ENCODE data around the gene OTX1. TPM values are rescaled to one million over a fixed set of nuclear protein-coding genes. Genes with fewer than 3 reads are reported as not detected.

The OTX1 gene
- total RNA-seq, 1 donor: not detected

DNA sequence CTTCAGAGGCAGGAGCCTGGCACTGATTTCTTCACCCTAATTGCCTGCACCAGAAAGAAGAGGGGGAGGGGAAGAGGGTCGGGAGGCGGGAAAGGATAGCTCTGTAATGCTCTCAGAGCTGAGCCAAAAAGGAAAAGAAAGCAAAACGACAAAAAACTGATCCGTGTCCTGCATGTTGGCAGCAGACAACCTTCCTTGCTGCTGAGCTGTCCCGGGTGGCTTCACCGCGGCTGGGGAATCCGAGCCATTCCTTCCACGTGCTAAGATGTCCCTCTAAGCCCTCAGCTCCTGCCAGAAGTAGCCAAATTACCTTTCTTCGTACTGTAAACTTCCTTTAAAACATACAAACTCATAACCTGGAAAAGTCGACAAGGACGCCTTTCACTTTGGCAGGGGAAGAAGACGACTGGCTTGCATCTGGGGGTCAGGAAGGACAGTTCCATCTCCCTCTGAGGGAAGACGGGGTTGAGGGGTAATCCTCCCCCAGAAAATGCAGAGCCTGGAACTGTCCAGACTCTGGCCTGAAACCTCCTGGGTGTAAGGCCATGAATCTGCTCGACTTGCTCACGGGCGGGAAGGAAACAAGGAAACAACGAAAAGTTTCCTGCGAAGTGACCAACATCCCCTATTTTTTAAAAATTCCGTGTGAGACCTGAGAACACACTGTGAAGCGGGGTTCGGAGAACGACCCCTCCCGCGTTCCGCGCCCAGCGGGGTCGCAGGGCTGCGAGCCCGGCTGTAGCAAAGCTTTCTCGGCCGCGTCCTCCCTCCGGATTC lies 7.7 kb downstream of the OTX1 start:
- Histone ChIP-seq H3K27me3 (ENCODE audit: insufficient read depth, low read length) (peaks cover 99% of the 10 kb centered on the region), H3K9me3 (ENCODE audit: low read depth, low read length) (no peaks in the 10 kb centered on the region), H3K4me2 (ENCODE audit: insufficient read depth, low read length) (peak overlapping the region; percentile 38), H3K4me3 (ENCODE audit: insufficient read depth, low read length) (no peak overlapping the region), H2AFZ (ENCODE audit: low read length) (no peak overlapping the region), H3K79me2 (ENCODE audit: insufficient read depth, low read length) (no peaks in the 10 kb centered on the region), H3K36me3 (ENCODE audit: insufficient read depth, low read length) (no peaks in the 10 kb centered on the region), H4K20me1 (ENCODE audit: insufficient read depth, low read length) (no peaks in the 10 kb centered on the region), H3K4me1 (ENCODE audit: insufficient read depth, low read length) (peaks cover 5% of the 10 kb centered on the region), H3K27ac (ENCODE audit: low read depth, low read length) (no peak overlapping the region)
- TF ChIP-seq, protein P1, sequence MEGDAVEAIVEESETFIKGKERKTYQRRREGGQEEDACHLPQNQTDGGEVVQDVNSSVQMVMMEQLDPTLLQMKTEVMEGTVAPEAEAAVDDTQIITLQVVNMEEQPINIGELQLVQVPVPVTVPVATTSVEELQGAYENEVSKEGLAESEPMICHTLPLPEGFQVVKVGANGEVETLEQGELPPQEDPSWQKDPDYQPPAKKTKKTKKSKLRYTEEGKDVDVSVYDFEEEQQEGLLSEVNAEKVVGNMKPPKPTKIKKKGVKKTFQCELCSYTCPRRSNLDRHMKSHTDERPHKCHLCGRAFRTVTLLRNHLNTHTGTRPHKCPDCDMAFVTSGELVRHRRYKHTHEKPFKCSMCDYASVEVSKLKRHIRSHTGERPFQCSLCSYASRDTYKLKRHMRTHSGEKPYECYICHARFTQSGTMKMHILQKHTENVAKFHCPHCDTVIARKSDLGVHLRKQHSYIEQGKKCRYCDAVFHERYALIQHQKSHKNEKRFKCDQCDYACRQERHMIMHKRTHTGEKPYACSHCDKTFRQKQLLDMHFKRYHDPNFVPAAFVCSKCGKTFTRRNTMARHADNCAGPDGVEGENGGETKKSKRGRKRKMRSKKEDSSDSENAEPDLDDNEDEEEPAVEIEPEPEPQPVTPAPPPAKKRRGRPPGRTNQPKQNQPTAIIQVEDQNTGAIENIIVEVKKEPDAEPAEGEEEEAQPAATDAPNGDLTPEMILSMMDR (IDR thresholded peaks at IDR 0.05; ENCODE audit: extremely low read depth, low read depth, low read length): no peak
- DNase-seq (ENCODE audit: insufficient read length, low spot score, missing footprints): peak; percentile 88

DNA sequence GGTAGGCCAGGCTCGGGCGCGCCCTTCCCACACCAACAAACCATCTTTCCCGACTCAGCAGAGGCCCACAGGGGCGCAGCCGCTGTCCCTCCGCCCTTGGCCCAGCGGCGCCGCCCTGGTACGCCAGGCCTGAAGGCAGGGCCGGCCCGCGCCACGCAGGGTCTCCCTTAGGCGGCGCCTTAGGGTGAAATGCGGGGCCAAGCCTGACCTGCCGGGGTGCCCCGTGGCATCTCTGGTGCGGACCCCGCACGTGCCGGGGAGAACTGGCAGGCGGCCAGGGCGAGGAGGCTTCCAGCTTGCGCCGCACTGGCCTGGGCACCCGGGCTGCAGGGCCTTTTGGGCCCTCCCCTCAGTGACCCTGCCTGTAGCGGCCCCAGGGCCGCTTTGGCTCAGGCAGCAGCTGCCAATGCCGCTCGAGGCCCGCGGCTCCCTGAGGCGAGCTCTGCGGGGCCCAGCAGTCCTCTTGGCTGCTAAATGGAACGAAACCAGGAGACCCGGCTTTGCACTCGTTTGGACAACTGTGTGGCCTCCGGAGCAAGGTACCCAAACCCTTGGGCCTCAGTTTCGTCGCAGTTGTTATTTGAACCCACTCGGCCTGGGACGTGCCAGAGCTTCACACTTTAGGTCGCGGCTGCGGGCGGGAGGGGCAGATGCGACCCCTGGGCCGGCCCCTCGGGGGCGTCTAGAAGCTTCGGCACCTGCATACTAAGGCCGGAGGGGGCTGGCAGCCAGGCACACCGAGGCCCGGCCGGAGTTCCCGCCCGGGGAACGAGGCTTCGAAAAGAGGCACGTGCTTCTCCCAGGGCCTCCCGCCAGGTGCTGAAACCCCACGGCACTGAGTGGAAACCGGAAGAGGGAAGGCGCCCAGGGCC lies 8.5 kb downstream of the OTX1 start:
- Histone ChIP-seq H2AFZ (ENCODE audit: low read length) (no peak overlapping the region), H3K9me3 (ENCODE audit: low read depth, low read length) (no peaks in the 10 kb centered on the region), H3K36me3 (ENCODE audit: insufficient read depth, low read length) (no peaks in the 10 kb centered on the region), H3K79me2 (ENCODE audit: insufficient read depth, low read length) (no peaks in the 10 kb centered on the region), H4K20me1 (ENCODE audit: insufficient read depth, low read length) (no peaks in the 10 kb centered on the region), H3K27ac (ENCODE audit: low read depth, low read length) (no peak overlapping the region), H3K27me3 (ENCODE audit: insufficient read depth, low read length) (peaks cover 99% of the 10 kb centered on the region), H3K4me1 (ENCODE audit: insufficient read depth, low read length) (peaks cover 5% of the 10 kb centered on the region), H3K4me2 (ENCODE audit: insufficient read depth, low read length) (peak overlapping the region; percentile 38), H3K4me3 (ENCODE audit: insufficient read depth, low read length) (no peak overlapping the region)
- TF ChIP-seq, protein P1 (IDR thresholded peaks at IDR 0.05; ENCODE audit: extremely low read depth, low read depth, low read length): no peak
- peak; percentile 84 for DNase-seq (ENCODE audit: insufficient read length, low spot score, missing footprints)

DNA sequence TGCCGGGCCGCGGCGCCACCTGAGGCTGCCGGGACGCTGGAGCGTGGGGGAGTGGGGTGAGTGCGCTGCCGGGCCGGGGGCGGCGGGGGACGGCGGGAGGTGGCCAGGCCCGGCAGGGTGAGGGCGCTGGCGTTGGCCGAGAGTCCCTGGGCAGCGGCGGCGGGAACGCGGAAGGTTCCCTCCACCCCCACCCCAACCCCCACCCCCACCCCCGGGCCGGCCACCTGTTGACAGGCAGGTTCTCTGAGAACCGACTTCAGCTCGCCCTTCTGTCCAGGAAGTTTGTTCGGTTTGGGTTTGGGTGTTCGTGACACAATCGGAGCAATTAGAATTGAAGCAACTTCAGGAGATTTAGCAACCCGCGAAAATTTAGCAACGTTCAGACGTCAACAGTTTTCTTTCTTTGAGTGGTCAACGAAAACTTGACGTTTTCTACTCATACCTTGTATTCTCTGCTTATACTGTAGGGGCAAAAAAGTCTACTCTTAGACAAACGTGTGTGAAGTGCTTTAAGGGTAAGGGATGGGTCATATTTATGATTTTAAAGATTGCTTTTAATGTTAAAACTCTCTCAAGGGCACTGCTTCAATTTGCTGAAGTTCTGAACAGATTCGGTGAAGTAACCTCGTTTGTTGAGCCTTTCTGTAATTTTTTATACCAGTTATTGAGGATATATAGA lies 9.3 kb downstream of the OTX1 start:
- Histone ChIP-seq H3K79me2 (ENCODE audit: insufficient read depth, low read length) (no peaks in the 10 kb centered on the region), H3K4me3 (ENCODE audit: insufficient read depth, low read length) (no peak overlapping the region), H3K27me3 (ENCODE audit: insufficient read depth, low read length) (peaks cover 99% of the 10 kb centered on the region), H3K4me1 (ENCODE audit: insufficient read depth, low read length) (peaks cover 5% of the 10 kb centered on the region), H3K9me3 (ENCODE audit: low read depth, low read length) (no peaks in the 10 kb centered on the region), H3K4me2 (ENCODE audit: insufficient read depth, low read length) (no peak overlapping the region), H2AFZ (ENCODE audit: low read length) (no peak overlapping the region), H3K36me3 (ENCODE audit: insufficient read depth, low read length) (no peaks in the 10 kb centered on the region), H3K27ac (ENCODE audit: low read depth, low read length) (no peak overlapping the region), H4K20me1 (ENCODE audit: insufficient read depth, low read length) (no peaks in the 10 kb centered on the region)
- TF ChIP-seq, protein P1 (IDR thresholded peaks at IDR 0.05; ENCODE audit: extremely low read depth, low read depth, low read length): no peak
- DNase-seq (ENCODE audit: insufficient read length, low spot score, missing footprints): peak; percentile 54

Measured in osteoblast (primary cell).